ENCODE data around the gene ADGRE3. TPM values are rescaled to one million over a fixed set of nuclear protein-coding genes. Genes with fewer than 3 reads are reported as not detected.

Gene ADGRE3
- total and polyA plus RNA-seq, 11 donors, result 0.25 to 0.59 (median 0.53) TPM; not detected in 8

GRCh38 chr19:14689598-14690503 is 15.2 kb upstream of the ADGRE3 start, which contains the start of gene ZNF333:
Gene ZNF333, plus strand, starts transcription at chr19:14690048. Its CDS starts 3,444 bp downstream, at chr19:14693492.
- H3K27me3 ChIP-seq, result no peaks in the 10 kb centered on the region
- 0 to 2% (median 0%) methylated on average over 29 to 66 of the region's 66 CpGs for WGBS, 4 donors
- intact Hi-C loops (cut with DNase I), result loop anchor here in 6 of 10 donors (5.0 kb wide), 3 partner anchors 113 to 258 kb away; partner anchors contain the start of genes NDUFB7 (in 4 of the 6) and PKN1 (in 1 of the 6)

GRCh38 chr19:14686411-14686810 is 11.8 kb upstream of the ADGRE3 start:
- no peak for DNase-seq
- ATAC-seq, result no peak
- no peak overlapping the region for H3K27ac ChIP-seq
- no peak overlapping the region for H3K4me3 ChIP-seq
- H3K36me3 ChIP-seq, result no peaks in the 10 kb centered on the region
- H3K9me3 ChIP-seq, result no peaks in the 10 kb centered on the region
- H3K4me1 ChIP-seq, result peaks cover 0 to 21% (median 12%) of the 10 kb centered on the region in 12 donors
- intact Hi-C loops (cut with DNase I), result loop anchor here in 9 of 10 donors (2.0 to 5.0 kb wide), 5 partner anchors 109 to 254 kb away; partner anchors contain the start of genes NDUFB7 (in 5 of the 9) and PKN1 (in 1 of the 9)
- TF ChIP-seq, protein P1, sequence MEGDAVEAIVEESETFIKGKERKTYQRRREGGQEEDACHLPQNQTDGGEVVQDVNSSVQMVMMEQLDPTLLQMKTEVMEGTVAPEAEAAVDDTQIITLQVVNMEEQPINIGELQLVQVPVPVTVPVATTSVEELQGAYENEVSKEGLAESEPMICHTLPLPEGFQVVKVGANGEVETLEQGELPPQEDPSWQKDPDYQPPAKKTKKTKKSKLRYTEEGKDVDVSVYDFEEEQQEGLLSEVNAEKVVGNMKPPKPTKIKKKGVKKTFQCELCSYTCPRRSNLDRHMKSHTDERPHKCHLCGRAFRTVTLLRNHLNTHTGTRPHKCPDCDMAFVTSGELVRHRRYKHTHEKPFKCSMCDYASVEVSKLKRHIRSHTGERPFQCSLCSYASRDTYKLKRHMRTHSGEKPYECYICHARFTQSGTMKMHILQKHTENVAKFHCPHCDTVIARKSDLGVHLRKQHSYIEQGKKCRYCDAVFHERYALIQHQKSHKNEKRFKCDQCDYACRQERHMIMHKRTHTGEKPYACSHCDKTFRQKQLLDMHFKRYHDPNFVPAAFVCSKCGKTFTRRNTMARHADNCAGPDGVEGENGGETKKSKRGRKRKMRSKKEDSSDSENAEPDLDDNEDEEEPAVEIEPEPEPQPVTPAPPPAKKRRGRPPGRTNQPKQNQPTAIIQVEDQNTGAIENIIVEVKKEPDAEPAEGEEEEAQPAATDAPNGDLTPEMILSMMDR (IDR thresholded peaks at IDR 0.05), result peak in 9 of 12 donors; percentile 17 to 41 (median 30)
- TF ChIP-seq POLR2A (IDR thresholded peaks at IDR 0.05), result no peak
- H3K27me3 ChIP-seq, result peaks cover 0 to 10% (median 0%) of the 10 kb centered on the region in 9 donors
- WGBS, 4 donors, result 31 to 58% (median 38%) methylated on average over 3 of the region's 3 CpGs

More at GRCh38 chr19:14689598-14690503, 15.2 kb upstream of the ADGRE3 start, which contains the start of gene ZNF333:
- peak; percentile 98 to 100 (median 99) for ATAC-seq
- peak; percentile 96 to 99 (median 97) for DNase-seq
- H3K4me3 ChIP-seq, result peak within 1 kb of the TSS; percentile 61 to 100 (median 86)
- no peaks in the 10 kb centered on the region for H3K9me3 ChIP-seq
- peaks cover 0 to 25% (median 12%) of the 10 kb centered on the region in 12 donors for H3K4me1 ChIP-seq
- peak in 1 of 2 donors; percentile 60 for TF ChIP-seq POLR2A (IDR thresholded peaks at IDR 0.05)
- TF ChIP-seq, protein P1 (IDR thresholded peaks at IDR 0.05), result no peak
- H3K36me3 ChIP-seq, result peaks cover 0 to 22% (median 15%) of the 10 kb centered on the region in 9 donors
- peak within 1 kb of the TSS; percentile 85 to 100 (median 94) for H3K27ac ChIP-seq

DNA sequence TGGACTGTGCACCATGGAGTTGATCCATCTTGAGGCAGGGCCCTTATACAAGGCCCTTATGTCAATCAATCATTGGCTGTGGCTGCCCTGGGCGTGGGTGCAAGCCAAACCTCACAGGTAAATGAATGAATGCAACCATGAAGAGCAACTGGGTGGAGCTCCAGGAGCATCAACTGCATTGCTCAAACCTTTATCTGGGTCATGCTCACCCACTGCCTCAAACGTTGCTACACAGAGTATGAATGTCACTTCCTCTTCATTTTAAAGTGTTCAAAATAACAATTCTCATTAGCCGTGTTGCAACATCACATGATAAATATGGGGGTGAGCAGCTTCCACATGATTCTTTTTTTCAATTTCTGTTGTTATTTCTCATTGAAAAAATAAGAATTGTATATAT is 8.8 kb upstream of the ADGRE3 start:
- WGBS, 4 donors, result 35 to 49% (median 39%) methylated on average over 3 of the region's 3 CpGs
- ATAC-seq (peak in 2 of 4 donors; percentile 49 to 58), DNase-seq (no peak)
- Histone ChIP-seq H3K9me3 (no peaks in the 10 kb centered on the region), H3K27me3 (peaks cover 0 to 10% (median 0%) of the 10 kb centered on the region in 9 donors), H3K36me3 (no peaks in the 10 kb centered on the region), H3K4me1 (no peaks in the 10 kb centered on the region), H3K4me3 (no peak overlapping the region), H3K27ac (peak overlapping the region in 1 of 12 donors; percentile 12)
- TF ChIP-seq, protein P1 (IDR thresholded peaks at IDR 0.05), result no peak
- no peak for TF ChIP-seq POLR2A (IDR thresholded peaks at IDR 0.05)
- intact Hi-C loops (cut with DNase I), result no loop called here

DNA sequence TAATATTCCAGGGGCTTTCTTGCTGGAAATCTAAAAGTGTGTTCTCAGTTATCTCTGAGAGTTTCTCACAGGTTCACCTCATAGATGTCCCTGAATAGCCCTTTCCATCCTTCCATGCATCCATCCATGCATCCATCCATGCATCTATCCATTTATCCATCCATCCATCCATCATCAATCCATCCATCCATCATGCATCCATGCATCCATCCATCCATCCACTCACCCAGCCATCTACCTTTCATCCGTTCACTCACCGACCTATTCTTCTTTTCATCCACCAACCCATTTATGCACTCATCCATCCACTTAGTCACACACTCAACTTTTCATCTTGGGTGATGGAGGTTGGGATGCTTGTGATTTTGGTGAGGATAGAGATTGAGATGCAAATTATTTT is 7.4 kb upstream of the ADGRE3 start:
- Histone ChIP-seq H3K4me1 (no peaks in the 10 kb centered on the region), H3K36me3 (no peaks in the 10 kb centered on the region), H3K4me3 (no peak overlapping the region), H3K9me3 (no peaks in the 10 kb centered on the region), H3K27me3 (peaks cover 0 to 10% (median 0%) of the 10 kb centered on the region in 9 donors), H3K27ac (no peak overlapping the region)
- WGBS, 4 donors, result 79 to 82% (median 81%) methylated on average over 2 of the region's 2 CpGs
- DNase-seq (no peak), ATAC-seq (no peak)
- TF ChIP-seq, protein P1 (IDR thresholded peaks at IDR 0.05), result no peak
- no peak for TF ChIP-seq POLR2A (IDR thresholded peaks at IDR 0.05)
- intact Hi-C loops (cut with DNase I), result no loop called here

Measured in heart left ventricle (tissue), 16 donors.